Mesenchymal stem cell (in vitro differentiated cells and primary cell): ENCODE measurements around the gene CCNK.
A peak's percentile ranks its signal among the peaks of the same experiment; 100 is the strongest.

Experiments
- DNase-seq: peaks from one replicate; pipeline ENCODE4 v3.0.0-alpha.2; 2013
- H2AFZ ChIP-seq: one replicate; pipeline ENCODE4 v1.6.1; 2013; ENCODE audit warnings: low read depth, mild to moderate bottlenecking, control low read depth, inconsistent platforms, low read length, moderate library complexity
- H2AK5ac ChIP-seq: 2 replicates; pipeline ENCODE4 v1.6.1; 2013; ENCODE audit warnings: low read length, moderate library complexity, mild to moderate bottlenecking, inconsistent platforms; ENCODE audit not compliant: severe bottlenecking
- H2BK120ac ChIP-seq: one replicate; pipeline ENCODE4 v1.6.1; 2013; ENCODE audit warnings: low read depth, mild to moderate bottlenecking, inconsistent platforms, low read length, moderate library complexity
- H2BK12ac ChIP-seq, 2 experiments: one replicate each; pipeline ENCODE4 v1.6.1; 2013; ENCODE audit warnings: inconsistent platforms in 2 of 2, low read length in 2 of 2, mild to moderate bottlenecking in 2 of 2, moderate library complexity in 2 of 2, control low read depth in 1 of 2
- H2BK15ac ChIP-seq: one replicate; pipeline ENCODE4 v1.6.1; 2013; ENCODE audit warnings: mild to moderate bottlenecking, low read depth, inconsistent platforms; ENCODE audit not compliant: poor library complexity, severe bottlenecking
- H2BK5ac ChIP-seq: 2 replicates; pipeline ENCODE4 v1.6.1; 2013; ENCODE audit warnings: low read depth, mild to moderate bottlenecking, low read length, control low read depth, inconsistent platforms; ENCODE audit not compliant: poor library complexity, severe bottlenecking
- H3K14ac ChIP-seq, 2 experiments: one replicate each; pipeline ENCODE4 v1.6.1; 2013; ENCODE audit warnings: inconsistent platforms in 2 of 2, low read length in 2 of 2, control low read depth in 1 of 2, mild to moderate bottlenecking in 1 of 2, moderate library complexity in 1 of 2
- H3K18ac ChIP-seq, 2 experiments: one replicate each; pipeline ENCODE4 v1.6.1; 2013; ENCODE audit warnings: inconsistent platforms in 2 of 2, low read length in 2 of 2, control low read depth in 1 of 2, low read depth in 1 of 2, mild to moderate bottlenecking in 1 of 2
- H3K23ac ChIP-seq, 2 experiments: one replicate each; pipeline ENCODE4 v1.6.1; 2013; ENCODE audit warnings: inconsistent platforms in 2 of 2, low read length in 2 of 2, mild to moderate bottlenecking in 2 of 2, moderate library complexity in 2 of 2, control low read depth in 1 of 2
- H3K27ac ChIP-seq: 2 replicates; pipeline ENCODE4 v1.5.1; 2013; ENCODE audit warnings: mild to moderate bottlenecking, moderate library complexity, low read length, control low read depth, inconsistent platforms; ENCODE audit not compliant: poor library complexity, severe bottlenecking
- H3K27me3 ChIP-seq, 2 experiments: 2 replicates each; pipeline versions ENCODE4 v1.6.1 to v1.7.0; 2013; ENCODE audit warnings: low read length in 2 of 2, mild to moderate bottlenecking in 2 of 2, moderate library complexity in 2 of 2, control low read depth in 1 of 2, inconsistent platforms in 1 of 2; ENCODE audit not compliant: control insufficient read depth in 1 of 2, insufficient read depth in 1 of 2
- H3K36me3 ChIP-seq, 2 experiments: 2 replicates each; pipeline versions ENCODE4 v1.6.1 to v1.7.0; 2013; ENCODE audit warnings: low read length in 2 of 2, control low read depth in 1 of 2, inconsistent platforms in 1 of 2, low read depth in 1 of 2, mild to moderate bottlenecking in 1 of 2; ENCODE audit not compliant: insufficient read depth in 2 of 2, control insufficient read depth in 1 of 2
- H3K4ac ChIP-seq, 2 experiments: one replicate each; pipeline ENCODE4 v1.6.1; 2013; ENCODE audit warnings: inconsistent platforms in 2 of 2, low read length in 2 of 2, mild to moderate bottlenecking in 2 of 2, moderate library complexity in 2 of 2, control low read depth in 1 of 2, low read depth in 1 of 2
- H3K4me1 ChIP-seq: 2 replicates; pipeline ENCODE4 v1.6.1; 2013; ENCODE audit warnings: low read depth, low read length, control low read depth; ENCODE audit not compliant: control insufficient read depth, insufficient read depth
- H3K4me2 ChIP-seq: 2 replicates; pipeline ENCODE4 v1.6.1; 2013; ENCODE audit warnings: low read length, mild to moderate bottlenecking, inconsistent platforms; ENCODE audit not compliant: poor library complexity, severe bottlenecking
- H3K4me3 ChIP-seq, 2 experiments: 2 replicates each; pipeline versions ENCODE4 v1.5.1 to v1.7.0; 2013; ENCODE audit warnings: low read length in 2 of 2, mild to moderate bottlenecking in 2 of 2, control low read depth in 1 of 2, low read depth in 1 of 2; ENCODE audit not compliant: insufficient read depth in 1 of 2
- H3K79me1 ChIP-seq: replicated peaks from 2 replicates; pipeline ENCODE4 v1.6.1; 2013; ENCODE audit warnings: mild to moderate bottlenecking, control low read depth, low read length, inconsistent platforms; ENCODE audit not compliant: poor library complexity, severe bottlenecking
- H3K9ac ChIP-seq: 2 replicates; pipeline ENCODE4 v1.7.0; 2013; ENCODE audit warnings: mild to moderate bottlenecking, low read length, moderate library complexity
- H3K9me3 ChIP-seq: 2 replicates; pipeline ENCODE4 v1.7.0; 2013; ENCODE audit warnings: mild to moderate bottlenecking, low read length; ENCODE audit not compliant: control insufficient read depth
- H4K8ac ChIP-seq: one replicate; pipeline ENCODE4 v1.6.1; 2013; ENCODE audit warnings: inconsistent platforms, mild to moderate bottlenecking, low read length, moderate library complexity
- H4K91ac ChIP-seq: one replicate; pipeline ENCODE4 v1.6.1; 2013; ENCODE audit warnings: mild to moderate bottlenecking, low read length, inconsistent platforms
- WGBS: methylation state at CpG from one replicate; pipeline ENCODE4 v1.1.7; 2013; ENCODE audit warnings: mixed read lengths; 5-methylcytosine and 5-hydroxymethylcytosine counted together

The CCNK gene

GRCh38 chr14:99527427-99528076 is 46.3 kb downstream of the CCNK start:
- H3K4me1 ChIP-seq, result peaks cover 50% of the 10 kb centered on the region
- no peak overlapping the region for H3K27ac ChIP-seq
- H2BK15ac ChIP-seq, result no peak overlapping the region
- no peak overlapping the region for H3K14ac ChIP-seq
- no peak for DNase-seq
- no peak overlapping the region for H2BK5ac ChIP-seq
- H3K79me1 ChIP-seq, result no peaks in the 10 kb centered on the region
- no peak overlapping the region for H2AFZ ChIP-seq
- H4K8ac ChIP-seq, result no peak overlapping the region
- H3K9ac ChIP-seq, result no peak overlapping the region
- no peak overlapping the region for H3K4ac ChIP-seq
- H2BK12ac ChIP-seq, result no peak overlapping the region
- no peaks in the 10 kb centered on the region for H3K36me3 ChIP-seq
- WGBS, result 73% methylated on average over 17 of the region's 19 CpGs
- H2BK120ac ChIP-seq, result no peak overlapping the region
- no peak overlapping the region for H3K23ac ChIP-seq
- H3K4me2 ChIP-seq, result no peak overlapping the region
- H2AK5ac ChIP-seq, result no peak overlapping the region
- no peak overlapping the region for H3K4me3 ChIP-seq
- peaks cover 0 to 29% of the 10 kb centered on the region in 2 experiments for H3K27me3 ChIP-seq
- no peak overlapping the region for H4K91ac ChIP-seq
- no peak overlapping the region for H3K18ac ChIP-seq
- H3K9me3 ChIP-seq, result no peaks in the 10 kb centered on the region

GRCh38 chr14:99529899-99530298 is 48.7 kb downstream of the CCNK start:
- H2BK5ac ChIP-seq, result no peak overlapping the region
- no peak overlapping the region for H2BK15ac ChIP-seq
- no peaks in the 10 kb centered on the region for H3K9me3 ChIP-seq
- H4K91ac ChIP-seq, result no peak overlapping the region
- no peaks in the 10 kb centered on the region for H3K36me3 ChIP-seq
- H3K4me1 ChIP-seq, result peaks cover 37% of the 10 kb centered on the region
- H3K18ac ChIP-seq, result no peak overlapping the region
- no peak overlapping the region for H4K8ac ChIP-seq
- no peaks in the 10 kb centered on the region for H3K79me1 ChIP-seq
- DNase-seq, result peak; percentile 17
- H3K14ac ChIP-seq, result no peak overlapping the region
- no peak overlapping the region for H3K4me2 ChIP-seq
- H2AK5ac ChIP-seq, result peak overlapping the region; percentile 21
- no peak overlapping the region for H3K23ac ChIP-seq
- no peak overlapping the region for H3K27ac ChIP-seq
- no peak overlapping the region for H3K4me3 ChIP-seq
- no peak overlapping the region for H2AFZ ChIP-seq
- peaks cover 0 to 48% of the 10 kb centered on the region in 2 experiments for H3K27me3 ChIP-seq
- H3K9ac ChIP-seq, result no peak overlapping the region
- peak overlapping the region in 1 of 2 experiments; percentile 15 for H2BK12ac ChIP-seq
- 78% methylated on average over 4 of the region's 4 CpGs for WGBS
- no peak overlapping the region for H3K4ac ChIP-seq
- no peak overlapping the region for H2BK120ac ChIP-seq

- no peak overlapping the region for H2BK120ac ChIP-seq
- no peak overlapping the region for H3K4me3 ChIP-seq
Observed at GRCh38 chr14:99530407-99531155, 49.4 kb downstream of the CCNK start.

More at GRCh38 chr14:99530407-99531155, 49.4 kb downstream of the CCNK start:
- H3K4me2 ChIP-seq, result no peak overlapping the region
- no peak for DNase-seq
- H3K18ac ChIP-seq, result peak overlapping the region; percentile 16 to 82
- H2BK5ac ChIP-seq, result no peak overlapping the region
- H3K27me3 ChIP-seq, result peaks cover 0 to 53% of the 10 kb centered on the region in 2 experiments
- no peaks in the 10 kb centered on the region for H3K9me3 ChIP-seq
- H3K9ac ChIP-seq, result no peak overlapping the region
- no peak overlapping the region for H3K14ac ChIP-seq
- H3K4me1 ChIP-seq, result peaks cover 38% of the 10 kb centered on the region
- H3K36me3 ChIP-seq, result no peaks in the 10 kb centered on the region
- no peak overlapping the region for H2AFZ ChIP-seq
- H3K79me1 ChIP-seq, result no peaks in the 10 kb centered on the region
- H4K8ac ChIP-seq, result no peak overlapping the region
- H2AK5ac ChIP-seq, result peak overlapping the region; percentile 24
- H3K23ac ChIP-seq, result no peak overlapping the region
- peak overlapping the region in 1 of 2 experiments; percentile 21 for H2BK12ac ChIP-seq
- 89% methylated on average over 19 of the region's 19 CpGs for WGBS
- no peak overlapping the region for H4K91ac ChIP-seq
- H2BK15ac ChIP-seq, result no peak overlapping the region
- no peak overlapping the region for H3K27ac ChIP-seq
- H3K4ac ChIP-seq, result no peak overlapping the region
